BJ (cell line): ENCODE data around the gene XRCC1. TPM values are rescaled to one million over a fixed set of nuclear protein-coding genes. Genes with fewer than 3 reads are reported as not detected.

ENCODE experiments used
- CTCF ChIA-PET: fragments of 350-600 bp; formaldehyde crosslinking; extraction: SDS; loops from one replicate; lab custom pipeline; 2021; ENCODE audit warnings: antibody characterized with exemption, inconsistent platforms; lab: Yijun Ruan, JAX
- POLR2A ChIA-PET: fragments of 300-600 bp; sonication (Branson Sonifier 250); formaldehyde crosslinking; extraction: SDS; loops from one replicate; lab custom pipeline; 2021; ENCODE audit warnings: antibody characterized with exemption; lab: Charles Lee
- DNase-seq: peaks from one replicate; pipeline ENCODE4 v3.0.0-alpha.2; 2011; ENCODE audit warnings: low read depth
- H3K27me3 ChIP-seq: 2 replicates; pipeline ENCODE4 v1.6.0; 2011; ENCODE audit warnings: low read length; ENCODE audit not compliant: control insufficient read depth, insufficient read depth
- H3K36me3 ChIP-seq: 2 replicates; pipeline ENCODE4 v1.5.1; 2011; ENCODE audit warnings: low read length; ENCODE audit not compliant: control insufficient read depth, insufficient read depth
- H3K4me3 ChIP-seq: 2 replicates; pipeline ENCODE4 v1.5.1; 2011; ENCODE audit warnings: low read depth, mild to moderate bottlenecking, control low read depth, low read length
- polyA plus RNA-seq: library from polyadenylated mRNA; depleted of rRNA; stranded (reverse); fragments of >200 nt; gene quantifications from 2 replicates; pipeline ENCODE4 v1.2.3, GENCODE V29; 2011
- TF ChIP-seq, protein P1 (sequence below): IDR thresholded peaks from 2 replicates; pipeline ENCODE4 v1.5.1; 2011; ENCODE audit warnings: low read depth, mild to moderate bottlenecking, control low read depth, inconsistent platforms, low read length, moderate library complexity; ENCODE audit not compliant: insufficient read depth

Gene XRCC1
- polyA plus RNA-seq, 1 experiment: 30.8 TPM

DNA sequence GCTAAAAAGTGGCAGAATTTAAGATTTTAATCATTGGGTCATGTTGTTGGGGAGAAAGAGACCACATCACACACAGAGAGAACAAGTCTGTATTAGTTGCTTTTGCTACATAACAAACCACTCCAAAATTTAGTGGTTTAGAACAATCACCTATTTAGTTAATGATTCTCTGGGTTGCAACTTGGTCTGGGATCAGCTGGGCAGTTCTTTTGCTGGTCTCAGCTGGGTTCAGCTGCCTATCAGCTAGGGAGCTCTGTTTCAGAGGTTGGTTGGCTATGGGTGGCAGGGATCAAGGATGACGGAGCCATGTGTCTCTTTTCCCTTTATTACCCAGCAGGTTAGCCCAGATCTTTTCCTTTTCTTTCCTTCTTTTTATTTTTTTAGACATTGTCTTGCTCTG is 9.2 kb upstream of the XRCC1 start:
- POLR2A ChIA-PET: no interaction called here
- H3K27me3 ChIP-seq: no peaks in the 10 kb centered on the region
- TF ChIP-seq, protein P1, sequence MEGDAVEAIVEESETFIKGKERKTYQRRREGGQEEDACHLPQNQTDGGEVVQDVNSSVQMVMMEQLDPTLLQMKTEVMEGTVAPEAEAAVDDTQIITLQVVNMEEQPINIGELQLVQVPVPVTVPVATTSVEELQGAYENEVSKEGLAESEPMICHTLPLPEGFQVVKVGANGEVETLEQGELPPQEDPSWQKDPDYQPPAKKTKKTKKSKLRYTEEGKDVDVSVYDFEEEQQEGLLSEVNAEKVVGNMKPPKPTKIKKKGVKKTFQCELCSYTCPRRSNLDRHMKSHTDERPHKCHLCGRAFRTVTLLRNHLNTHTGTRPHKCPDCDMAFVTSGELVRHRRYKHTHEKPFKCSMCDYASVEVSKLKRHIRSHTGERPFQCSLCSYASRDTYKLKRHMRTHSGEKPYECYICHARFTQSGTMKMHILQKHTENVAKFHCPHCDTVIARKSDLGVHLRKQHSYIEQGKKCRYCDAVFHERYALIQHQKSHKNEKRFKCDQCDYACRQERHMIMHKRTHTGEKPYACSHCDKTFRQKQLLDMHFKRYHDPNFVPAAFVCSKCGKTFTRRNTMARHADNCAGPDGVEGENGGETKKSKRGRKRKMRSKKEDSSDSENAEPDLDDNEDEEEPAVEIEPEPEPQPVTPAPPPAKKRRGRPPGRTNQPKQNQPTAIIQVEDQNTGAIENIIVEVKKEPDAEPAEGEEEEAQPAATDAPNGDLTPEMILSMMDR: no peak
- DNase-seq: no peak
- peaks cover 5% of the 10 kb centered on the region for H3K36me3 ChIP-seq
- no peak overlapping the region for H3K4me3 ChIP-seq
- CTCF ChIA-PET: interaction anchor here (0.6 to 3.1 kb wide), 4 partner anchors 10 to 1201 kb away, joined by 3 to 25 read pairs (median 4); partner anchors contain the start of gene IRGQ

- Histone ChIP-seq H3K36me3 (no peaks in the 10 kb centered on the region), H3K27me3 (no peaks in the 10 kb centered on the region), H3K4me3 (no peak overlapping the region)
- CTCF ChIA-PET: interaction anchor here (1.6 to 3.1 kb wide), 2 partner anchors 12 to 63 kb away, joined by 5 to 25 read pairs; partner anchors contain the start of gene IRGQ
- POLR2A ChIA-PET: no interaction called here
- TF ChIP-seq, protein P1: no peak
- no peak for DNase-seq
Observed at GRCh38 chr19:43582495-43582894, 7.2 kb upstream of the XRCC1 start.

DNA sequence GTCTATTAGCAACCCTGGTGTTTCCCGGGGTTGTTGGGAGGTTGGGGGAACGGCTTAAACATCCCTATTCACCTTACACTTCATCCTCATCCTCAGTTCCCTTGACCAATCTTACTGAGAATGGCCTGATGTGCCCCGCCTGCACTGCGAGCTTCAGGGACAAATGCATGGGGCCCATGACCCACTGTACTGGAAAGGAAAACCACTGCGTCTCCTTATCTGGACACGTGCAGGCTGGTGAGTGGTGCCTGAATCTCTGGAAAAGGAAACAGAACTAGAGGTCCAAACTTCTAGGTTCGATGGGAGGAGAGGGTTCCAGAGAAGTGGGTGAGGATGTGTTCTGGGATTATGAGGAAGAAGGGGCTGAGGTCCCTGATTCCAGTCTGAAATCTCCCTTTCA is 6.1 kb upstream of the XRCC1 start:
- DNase-seq: no peak
- ChIA-PET CTCF (no interaction called here), POLR2A (no interaction called here)
- H3K27me3 ChIP-seq: no peaks in the 10 kb centered on the region
- TF ChIP-seq, protein P1: no peak
- no peak overlapping the region for H3K4me3 ChIP-seq
- no peaks in the 10 kb centered on the region for H3K36me3 ChIP-seq

DNA sequence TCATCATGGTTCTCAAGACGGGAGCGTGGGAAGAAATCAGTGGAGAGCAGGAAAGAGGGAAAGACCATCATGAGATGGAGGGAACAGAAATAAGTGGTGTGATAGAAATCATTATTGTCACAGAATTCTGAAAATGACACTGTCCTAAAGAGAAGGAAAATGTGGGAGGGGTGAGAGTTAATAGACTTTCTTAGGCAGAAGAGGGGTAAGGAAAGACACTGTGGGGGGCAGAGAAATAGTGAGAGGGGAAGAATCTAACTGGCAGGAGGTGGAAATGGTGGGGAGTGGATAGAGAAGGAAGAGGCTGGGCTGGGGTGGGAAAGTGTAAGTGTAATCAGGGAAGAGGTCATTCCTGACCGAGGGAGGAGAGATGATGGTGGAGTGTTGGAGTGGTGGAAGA is 3.5 kb upstream of the XRCC1 start:
- TF ChIP-seq, protein P1: no peak
- H3K27me3 ChIP-seq: no peaks in the 10 kb centered on the region
- no peaks in the 10 kb centered on the region for H3K36me3 ChIP-seq
- H3K4me3 ChIP-seq: no peak overlapping the region
- ChIA-PET CTCF (interaction anchor here (4.4 kb wide), 1 partner anchor 16 kb away, joined by 19 read pairs; the partner anchor contains the start of gene IRGQ), POLR2A (no interaction called here)
- no peak for DNase-seq

DNA sequence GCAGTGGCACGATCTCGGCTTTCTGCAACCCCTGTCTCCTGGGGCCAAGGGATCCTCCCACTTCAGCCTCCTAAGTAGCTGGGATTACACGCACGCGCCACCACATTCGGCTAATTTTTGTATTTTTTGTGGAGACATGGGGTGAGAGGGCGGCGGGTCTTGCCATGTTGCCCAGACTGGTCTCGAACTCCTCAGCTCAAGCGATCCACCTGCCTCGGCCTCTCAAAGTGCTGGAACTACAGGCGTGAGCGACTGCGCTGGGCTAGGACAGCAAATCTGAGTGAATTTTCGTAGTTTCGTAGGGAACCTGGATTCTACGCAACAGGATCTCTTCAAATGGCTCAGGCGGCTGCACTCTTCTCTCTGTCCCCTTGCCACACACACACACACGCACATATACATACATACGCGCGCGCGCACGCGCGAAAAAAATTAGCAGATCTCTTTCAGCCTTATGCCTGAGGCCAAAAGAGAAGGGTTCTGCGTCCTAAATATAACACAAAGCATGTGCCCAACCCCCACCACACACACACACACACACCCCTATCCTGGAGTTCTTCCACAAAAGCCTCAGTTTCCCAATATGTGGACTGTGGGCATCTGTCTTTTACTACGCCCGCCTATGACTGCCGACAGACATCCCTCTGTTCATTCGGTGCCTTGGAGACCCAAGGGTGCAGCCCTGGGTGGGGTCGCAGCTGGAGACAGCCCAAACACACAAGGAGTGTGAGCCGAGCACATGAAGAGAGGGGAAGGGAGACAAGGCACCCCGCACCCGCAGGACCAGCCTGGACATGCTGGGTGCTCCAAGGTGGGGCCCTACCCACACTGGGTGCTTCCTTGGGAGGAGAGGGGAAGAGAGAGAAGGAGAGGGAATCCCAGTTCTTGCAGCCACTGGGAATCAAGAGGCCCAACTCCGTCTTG is 890 bp upstream of the XRCC1 start:
- CTCF ChIA-PET: interaction anchor here (4.4 to 6.6 kb wide), 2 partner anchors 19 to 21 kb away, joined by 19 to 32 read pairs; partner anchors contain the start of gene IRGQ
- Histone ChIP-seq H3K36me3 (no peaks in the 10 kb centered on the region), H3K27me3 (no peaks in the 10 kb centered on the region), H3K4me3 (peak overlapping the region; percentile 99)
- no peak for DNase-seq
- TF ChIP-seq, protein P1: no peak
- POLR2A ChIA-PET: no interaction called here
